GM19025 (cell line): Measurements from ENCODE around the gene PLEKHM1.

ENCODE experiments used
- ATAC-seq: cut with Tn5 transposase; IDR thresholded peaks from one replicate; pipeline ENCODE4 v1.9.1; 2021; ENCODE audit warnings: mild to moderate bottlenecking, low read depth, moderate library complexity; ENCODE audit not compliant: unreplicated experiment

Gene PLEKHM1

GRCh38 chr17:45405250-45406086, 85.1 kb downstream of the PLEKHM1 start:
- ATAC-seq = no peak

GRCh38 chr17:45404870-45405249, 85.7 kb downstream of the PLEKHM1 start:
- no peak for ATAC-seq

GRCh38 chr17:45403906-45404490, 86.5 kb downstream of the PLEKHM1 start:
- ATAC-seq = no peak

GRCh38 chr17:45402916-45403315, 87.6 kb downstream of the PLEKHM1 start:
- ATAC-seq = no peak

GRCh38 chr17:45398800-45399199, 91.7 kb downstream of the PLEKHM1 start:
- no peak for ATAC-seq

- ATAC-seq = no peak
Observed at GRCh38 chr17:45397796-45398195, 92.7 kb downstream of the PLEKHM1 start.

GRCh38 chr17:45396496-45397205, 93.9 kb downstream of the PLEKHM1 start:
- no peak for ATAC-seq

GRCh38 chr17:45395569-45396415, 94.7 kb downstream of the PLEKHM1 start:
- ATAC-seq = no peak

- ATAC-seq = no peak
Observed at GRCh38 chr17:45394913-45395568, 95.5 kb downstream of the PLEKHM1 start.

GRCh38 chr17:45394564-45394912, 96.0 kb downstream of the PLEKHM1 start:
- no peak for ATAC-seq

GRCh38 chr17:45394091-45394490, 96.4 kb downstream of the PLEKHM1 start:
- ATAC-seq = no peak

- no peak for ATAC-seq
Observed at GRCh38 chr17:45393411-45393810, 97.1 kb downstream of the PLEKHM1 start.

GRCh38 chr17:45391918-45392317, 98.6 kb downstream of the PLEKHM1 start:
- ATAC-seq = no peak

GRCh38 chr17:45391291-45391690, 99.2 kb downstream of the PLEKHM1 start:
- ATAC-seq = no peak

- ATAC-seq = no peak
Observed at GRCh38 chr17:45389354-45389753, 101.2 kb downstream of the PLEKHM1 start.

GRCh38 chr17:45388604-45389325, 101.8 kb downstream of the PLEKHM1 start:
- ATAC-seq = no peak

GRCh38 chr17:45387739-45388138, 102.8 kb downstream of the PLEKHM1 start:
- no peak for ATAC-seq

- no peak for ATAC-seq
Observed at GRCh38 chr17:45386178-45386577, 104.3 kb downstream of the PLEKHM1 start.
